CD4-positive, alpha-beta T cell (primary cell): ENCODE measurements around the gene AKNAD1. TPM values are rescaled to one million over a fixed set of nuclear protein-coding genes. Genes with fewer than 3 reads are reported as not detected.

Source experiments
- ATAC-seq: fragments of 200-7000 bp; cut with Tn5 transposase; one replicate; pipeline ENCODE4 v1.10.0; 2022; ENCODE audit warnings: mild to moderate bottlenecking; ENCODE audit not compliant: poor library complexity
- CTCF ChIA-PET: fragments of 350-600 bp; sonication (Branson Sonifier 250); formaldehyde crosslinking; loops from one replicate; lab custom pipeline; 2021; ENCODE audit warnings: antibody characterized with exemption, inconsistent platforms; lab: Charles Lee
- POLR2A ChIA-PET: fragments of 350-600 bp; sonication (Branson Sonifier 250); formaldehyde crosslinking; loops from one replicate; lab custom pipeline; 2021; ENCODE audit warnings: antibody characterized with exemption, inconsistent platforms; lab: Charles Lee
- DNase-seq, 14 experiments: peaks; one replicate each; pipeline ENCODE4 v3.0.0-alpha.2; 2013 to 2020; ENCODE audit warnings: mixed read lengths in 2 of 14
- H3K27ac ChIP-seq, 2 donors: one replicate each; pipeline versions ENCODE4 v1.5.1 to v1.7.0; 2013; ENCODE audit warnings: low read length in 2 of 2, low read depth in 1 of 2, mild to moderate bottlenecking in 1 of 2
- H3K27me3 ChIP-seq, 2 experiments: 1 replicate in 1 of 2; 2 replicates in 1 of 2; pipeline versions ENCODE4 v1.6.1 to v1.7.0; 2013; ENCODE audit warnings: low read length in 2 of 2, control low read depth in 1 of 2, mild to moderate bottlenecking in 1 of 2, moderate library complexity in 1 of 2; ENCODE audit not compliant: insufficient read depth in 2 of 2, control insufficient read depth in 1 of 2
- H3K36me3 ChIP-seq: one replicate; pipeline ENCODE4 v1.6.1; 2013; ENCODE audit warnings: low read length, control low read depth; ENCODE audit not compliant: insufficient read depth
- H3K4me1 ChIP-seq: one replicate; pipeline ENCODE4 v1.6.1; 2013; ENCODE audit warnings: low read length, control low read depth; ENCODE audit not compliant: insufficient read depth
- H3K4me3 ChIP-seq: one replicate; pipeline ENCODE4 v1.5.1; 2013; ENCODE audit warnings: mild to moderate bottlenecking, low read length, moderate library complexity
- H3K9me3 ChIP-seq, 2 experiments: 1 replicate in 1 of 2; 2 replicates in 1 of 2; pipeline versions ENCODE4 v1.6.1 to v1.7.0; 2013; ENCODE audit warnings: low read length in 2 of 2, mild to moderate bottlenecking in 2 of 2, control low read depth in 1 of 2, moderate library complexity in 1 of 2; ENCODE audit not compliant: control insufficient read depth in 1 of 2, insufficient read depth in 1 of 2
- H3K27ac Mint-ChIP-seq: one replicate; pipeline ENCODE4 v1.8.0; 2020; ENCODE audit warnings: mixed read lengths
- H3K27me3 Mint-ChIP-seq: one replicate; pipeline ENCODE4 v1.8.0; 2021; ENCODE audit warnings: mixed read lengths
- H3K36me3 Mint-ChIP-seq: one replicate; pipeline ENCODE4 v1.8.0; 2021; ENCODE audit warnings: low read depth, mixed read lengths
- H3K4me1 Mint-ChIP-seq: one replicate; pipeline ENCODE4 v1.8.0; 2021; ENCODE audit warnings: low read depth, mixed read lengths
- H3K4me3 Mint-ChIP-seq: one replicate; pipeline ENCODE4 v1.8.0; 2020; ENCODE audit warnings: mild to moderate bottlenecking, mixed read lengths
- H3K9me3 Mint-ChIP-seq: one replicate; pipeline ENCODE4 v1.8.0; 2020; ENCODE audit warnings: mixed read lengths
- intact Hi-C, 2 experiments: fragments of 100-400 bp; cut with DNase I in 1 of 2; cut with micrococcal nuclease in 1 of 2; formaldehyde crosslinking; loops; one replicate each; pipeline versions ENCODE4 v1.15.1 to v1.9.0; 2023 to 2025; cut with DNase I, micrococcal nuclease
- total RNA-seq, 174 experiments: library from RNA in 2 of 174; stranded (reverse) in 2 of 174; gene quantifications; one replicate each; pipeline ENCODE4 v1.2.3 and lab custom pipeline; 2021 to 2026
- TF ChIP-seq, protein P1 (sequence below): fragments of 200-600 bp; IDR thresholded peaks from one replicate; pipeline ENCODE4 v1.8.0; 2022; ENCODE audit warnings: antibody characterized with exemption, mild to moderate bottlenecking

Gene AKNAD1
- total RNA-seq, 2 experiments from 2014 or later = not detected

DNA sequence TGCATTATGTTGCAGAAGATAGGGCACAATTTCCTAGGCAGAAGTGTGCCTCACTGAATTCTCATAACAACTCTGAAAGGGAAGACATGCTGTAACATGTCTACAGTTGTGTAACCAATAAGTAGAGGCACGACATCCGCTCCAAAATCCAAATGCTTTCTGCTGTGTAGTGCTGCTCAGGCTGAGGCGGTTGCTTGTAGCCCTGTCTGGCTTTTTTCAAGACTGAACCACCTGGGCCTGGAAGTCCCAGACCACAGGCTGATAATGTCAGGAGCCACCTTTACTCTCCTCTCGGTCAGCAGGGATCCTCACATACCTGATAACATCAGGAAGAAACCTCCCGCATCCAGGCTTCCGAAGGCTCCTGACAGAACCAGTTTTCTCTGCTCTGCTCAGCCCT lies 10.9 kb downstream of the AKNAD1 start:
- H3K36me3 Mint-ChIP-seq = no peaks in the 10 kb centered on the region
- no peaks in the 10 kb centered on the region for H3K27me3 Mint-ChIP-seq
- ATAC-seq (no peak), DNase-seq (no peak)
- TF ChIP-seq, protein P1, sequence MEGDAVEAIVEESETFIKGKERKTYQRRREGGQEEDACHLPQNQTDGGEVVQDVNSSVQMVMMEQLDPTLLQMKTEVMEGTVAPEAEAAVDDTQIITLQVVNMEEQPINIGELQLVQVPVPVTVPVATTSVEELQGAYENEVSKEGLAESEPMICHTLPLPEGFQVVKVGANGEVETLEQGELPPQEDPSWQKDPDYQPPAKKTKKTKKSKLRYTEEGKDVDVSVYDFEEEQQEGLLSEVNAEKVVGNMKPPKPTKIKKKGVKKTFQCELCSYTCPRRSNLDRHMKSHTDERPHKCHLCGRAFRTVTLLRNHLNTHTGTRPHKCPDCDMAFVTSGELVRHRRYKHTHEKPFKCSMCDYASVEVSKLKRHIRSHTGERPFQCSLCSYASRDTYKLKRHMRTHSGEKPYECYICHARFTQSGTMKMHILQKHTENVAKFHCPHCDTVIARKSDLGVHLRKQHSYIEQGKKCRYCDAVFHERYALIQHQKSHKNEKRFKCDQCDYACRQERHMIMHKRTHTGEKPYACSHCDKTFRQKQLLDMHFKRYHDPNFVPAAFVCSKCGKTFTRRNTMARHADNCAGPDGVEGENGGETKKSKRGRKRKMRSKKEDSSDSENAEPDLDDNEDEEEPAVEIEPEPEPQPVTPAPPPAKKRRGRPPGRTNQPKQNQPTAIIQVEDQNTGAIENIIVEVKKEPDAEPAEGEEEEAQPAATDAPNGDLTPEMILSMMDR = no peak
- ChIA-PET POLR2A (no interaction called here), CTCF (no interaction called here)
- Histone ChIP-seq H3K36me3 (no peaks in the 10 kb centered on the region), H3K27ac (no peak overlapping the region), H3K4me1 (no peaks in the 10 kb centered on the region), H3K4me3 (no peak overlapping the region), H3K27me3 (no peaks in the 10 kb centered on the region), H3K9me3 (no peaks in the 10 kb centered on the region)
- intact Hi-C loops = no loop called here
- H3K4me1 Mint-ChIP-seq = no peaks in the 10 kb centered on the region
- H3K9me3 Mint-ChIP-seq = no peaks in the 10 kb centered on the region
- no peak overlapping the region for H3K27ac Mint-ChIP-seq
- no peak overlapping the region for H3K4me3 Mint-ChIP-seq

DNA sequence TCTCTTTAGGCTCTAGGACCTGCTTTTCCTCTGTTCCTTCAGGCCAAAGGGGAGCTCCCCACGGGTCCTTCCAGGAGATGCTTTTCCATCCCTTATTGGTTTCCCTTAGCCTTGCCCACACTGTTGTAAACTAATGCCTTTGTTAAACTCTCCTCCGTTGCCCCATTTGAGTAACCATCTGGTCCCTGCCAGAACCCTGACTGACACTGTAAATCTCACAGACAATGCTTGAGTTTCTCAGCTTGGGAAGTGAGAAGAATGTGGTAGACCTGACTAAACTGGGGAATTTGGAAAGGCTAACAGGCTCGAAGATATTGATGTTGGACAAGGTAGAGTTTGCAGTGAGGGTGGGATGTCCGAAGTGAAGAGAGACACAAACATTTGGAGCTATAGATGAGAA lies 11.4 kb downstream of the AKNAD1 start:
- Histone ChIP-seq H3K27me3 (no peaks in the 10 kb centered on the region), H3K4me3 (no peak overlapping the region), H3K4me1 (no peaks in the 10 kb centered on the region), H3K36me3 (no peaks in the 10 kb centered on the region), H3K9me3 (no peaks in the 10 kb centered on the region), H3K27ac (no peak overlapping the region)
- no peaks in the 10 kb centered on the region for H3K36me3 Mint-ChIP-seq
- no peak overlapping the region for H3K4me3 Mint-ChIP-seq
- CTCF ChIA-PET = no interaction called here
- no peak overlapping the region for H3K27ac Mint-ChIP-seq
- no peaks in the 10 kb centered on the region for H3K9me3 Mint-ChIP-seq
- no peaks in the 10 kb centered on the region for H3K4me1 Mint-ChIP-seq
- DNase-seq (no peak), ATAC-seq (no peak)
- no peaks in the 10 kb centered on the region for H3K27me3 Mint-ChIP-seq
- TF ChIP-seq, protein P1 = no peak
- POLR2A ChIA-PET = no interaction called here
- intact Hi-C loops = no loop called here

DNA sequence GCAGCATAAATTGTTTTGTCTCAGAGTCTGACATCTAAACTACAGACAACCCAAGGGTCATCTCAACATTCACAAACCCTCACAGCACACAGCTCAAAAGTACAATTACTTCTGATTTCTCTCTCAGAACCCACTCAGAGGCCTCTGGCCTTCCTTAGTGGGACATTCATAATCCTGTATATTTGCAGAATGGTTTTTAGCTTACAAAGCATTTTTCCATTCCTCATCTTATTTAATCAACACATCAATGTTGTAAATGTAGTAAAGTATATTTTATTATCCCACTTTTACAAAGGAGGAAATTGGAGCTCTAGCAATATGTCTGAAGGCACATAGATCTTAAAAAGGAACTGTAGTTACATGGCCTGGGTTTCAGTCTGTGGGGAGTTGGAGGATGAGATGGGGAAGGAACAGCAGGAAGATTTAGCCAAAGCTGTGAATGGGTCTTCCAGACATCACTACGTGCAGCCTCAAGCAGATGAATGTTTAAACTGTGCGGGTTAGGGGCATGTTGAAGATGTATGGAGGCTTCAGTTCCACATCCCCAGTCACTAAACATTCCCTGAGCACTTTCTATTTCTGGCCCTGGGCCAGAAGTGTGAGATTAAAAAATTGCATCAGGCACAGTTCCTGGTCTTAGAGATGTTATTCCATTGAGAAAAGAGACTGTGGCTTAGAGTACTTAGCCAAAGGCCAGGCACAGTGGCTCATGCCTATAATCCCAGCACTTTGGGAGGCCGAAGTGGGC lies 13.3 kb downstream of the AKNAD1 start:
- ATAC-seq = no peak
- no peak overlapping the region for H3K27ac Mint-ChIP-seq
- H3K4me3 Mint-ChIP-seq = no peak overlapping the region
- H3K36me3 Mint-ChIP-seq = no peaks in the 10 kb centered on the region
- POLR2A ChIA-PET = no interaction called here
- CTCF ChIA-PET = no interaction called here
- Histone ChIP-seq H3K4me3 (no peak overlapping the region), H3K4me1 (no peaks in the 10 kb centered on the region), H3K27ac (no peak overlapping the region), H3K27me3 (no peaks in the 10 kb centered on the region), H3K36me3 (no peaks in the 10 kb centered on the region), H3K9me3 (no peaks in the 10 kb centered on the region)
- H3K4me1 Mint-ChIP-seq = no peaks in the 10 kb centered on the region
- intact Hi-C loops = no loop called here
- no peak for DNase-seq
- TF ChIP-seq, protein P1 = no peak
- no peaks in the 10 kb centered on the region for H3K9me3 Mint-ChIP-seq
- no peaks in the 10 kb centered on the region for H3K27me3 Mint-ChIP-seq
